ENCODE measurements around the gene JMJD8. TPM values are rescaled to one million over a fixed set of nuclear protein-coding genes. Genes with fewer than 3 reads are reported as not detected.
"Not testable (repeated sequence)": the region's sequence is repeated elsewhere in the genome, so short reads cannot be mapped to it uniquely, and the experiment has no call there.

JMJD8 gene
- polyA plus RNA-seq, 1 experiment, result 91.8 TPM

GRCh38 chr16:715477-716199, 31.5 kb upstream of the JMJD8 start:
- no peak for TF ChIP-seq CTCF (IDR thresholded peaks at IDR 0.05; ENCODE audit: insufficient read depth, low read depth, low read length)
- Histone ChIP-seq H3K27me3 (ENCODE audit: control insufficient read depth, insufficient read depth, low read length) (no peaks in the 10 kb centered on the region), H3K36me3 (ENCODE audit: control insufficient read depth, insufficient read depth, low read length) (no peaks in the 10 kb centered on the region; the same call in 1 of the 2 replicates), H3K4me3 (ENCODE audit: low read depth, low read length) (peak overlapping the region; percentile 64)
- ChIA-PET POLR2A (interaction anchor here (0.6 kb wide), 1 partner anchor 13 kb away, joined by 3 read pairs; no protein-coding TSS in a partner anchor), CTCF (interaction anchor here (0.7 to 5.5 kb wide), 8 partner anchors 8 to 340 kb away, joined by 3 to 120 read pairs (median 4); partner anchors contain the start of genes CCDC78, CHTF18, CIAO3 and RPUSD1)
- no peak for DNase-seq (ENCODE audit: low read depth)

GRCh38 chr16:714558-715476, 30.7 kb upstream of the JMJD8 start, which contains the start of gene METRN:
Gene METRN (plus strand): TSS chr16:715118. CDS start chr16:715290, 172 bp downstream.
- CTCF ChIA-PET, result interaction anchor here (0.7 to 5.5 kb wide), 5 partner anchors 8 to 97 kb away, joined by 3 to 120 read pairs (median 5); partner anchors contain the start of genes CCDC78, CHTF18 and RPUSD1
- no peak for TF ChIP-seq CTCF (IDR thresholded peaks at IDR 0.05; ENCODE audit: insufficient read depth, low read depth, low read length)
- DNase-seq (ENCODE audit: low read depth), result no peak
- POLR2A ChIA-PET, result interaction anchor here (0.6 kb wide), 1 partner anchor 14 kb away, joined by 3 read pairs; no protein-coding TSS in a partner anchor
- Histone ChIP-seq H3K36me3 (ENCODE audit: control insufficient read depth, insufficient read depth, low read length) (no peaks in the 10 kb centered on the region; the same call in 1 of the 2 replicates), H3K27me3 (ENCODE audit: control insufficient read depth, insufficient read depth, low read length) (no peaks in the 10 kb centered on the region), H3K4me3 (ENCODE audit: low read depth, low read length) (peak within 1 kb of the TSS; percentile 64)

DNA sequence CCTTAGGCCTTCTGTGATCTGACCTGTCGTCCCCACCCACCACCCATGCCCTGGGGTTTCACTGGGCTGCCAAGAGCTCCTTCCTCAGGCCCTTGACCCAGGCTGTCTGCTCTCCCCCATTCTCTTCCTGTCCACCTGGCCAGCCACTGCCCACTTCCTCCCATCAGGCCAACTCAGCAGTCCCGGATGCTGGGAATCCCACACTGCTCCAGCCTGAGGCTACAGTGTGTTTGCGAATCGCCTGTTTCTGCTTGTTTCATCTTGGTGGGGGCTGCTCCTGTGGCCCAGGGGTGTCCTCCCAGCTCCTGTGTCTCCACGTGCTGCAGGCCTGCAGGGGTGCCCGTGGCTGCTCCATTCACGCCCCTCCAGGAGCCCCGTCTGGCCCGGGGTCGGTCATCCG, 29.9 kb upstream of the JMJD8 start:
- Histone ChIP-seq H3K27me3 (ENCODE audit: control insufficient read depth, insufficient read depth, low read length) (no peaks in the 10 kb centered on the region; the same call in 1 of the 2 replicates), H3K36me3 (ENCODE audit: control insufficient read depth, insufficient read depth, low read length) (no peaks in the 10 kb centered on the region; the same call in 1 of the 2 replicates), H3K4me3 (ENCODE audit: low read depth, low read length) (no peak overlapping the region)
- no peak for TF ChIP-seq CTCF (IDR thresholded peaks at IDR 0.05; ENCODE audit: insufficient read depth, low read depth, low read length)
- no peak for DNase-seq (ENCODE audit: low read depth)
- ChIA-PET CTCF (interaction anchor here (0.6 to 5.5 kb wide), 4 partner anchors 12 to 72 kb away, joined by 3 to 120 read pairs (median 3); partner anchors contain the start of genes CHTF18 and RPUSD1), POLR2A (no interaction called here)

GRCh38 chr16:712740-713250, 28.7 kb upstream of the JMJD8 start:
- not testable (repeated sequence) for H3K4me3 ChIP-seq (ENCODE audit: low read depth, low read length); H3K27me3 ChIP-seq (ENCODE audit: control insufficient read depth, insufficient read depth, low read length); H3K36me3 ChIP-seq (ENCODE audit: control insufficient read depth, insufficient read depth, low read length)
- ChIA-PET POLR2A (interaction anchor here (0.7 kb wide), 1 partner anchor 48 kb away, joined by 18 read pairs; the partner anchor contains the start of gene MSLN), CTCF (interaction anchor here (0.7 to 5.5 kb wide), 30 partner anchors 8 to 493 kb away, joined by 3 to 120 read pairs (median 4); partner anchors contain the start of genes ANTKMT, CCDC78, CHTF18 and HAGHL)
- peak; percentile 57 for TF ChIP-seq CTCF (IDR thresholded peaks at IDR 0.05; ENCODE audit: insufficient read depth, low read depth, low read length)
- DNase-seq (ENCODE audit: low read depth), result peak; percentile 91

Data from BJ (cell line).